Fibroblast of the aortic adventitia (primary cell): Measurements from ENCODE around the gene NPSR1. TPM values are rescaled to one million over a fixed set of nuclear protein-coding genes. Genes with fewer than 3 reads are reported as not detected.

Experiments
- DNase-seq: peaks from one replicate; pipeline ENCODE4 v3.0.0-alpha.2; 2010; ENCODE audit warnings: low read depth
- H3K4me3 ChIP-seq: 2 replicates; pipeline ENCODE4 v1.5.1; 2011; ENCODE audit warnings: low read depth, mild to moderate bottlenecking, control low read depth, low read length, moderate library complexity
- total RNA-seq: library from RNA; depleted of rRNA; stranded (reverse); fragments of >200 nt; gene quantifications from 2 replicates; pipeline ENCODE4 v1.2.3, GENCODE V29; 2012; ENCODE audit warnings: low replicate concordance
- TF ChIP-seq, protein P1 (sequence below): IDR thresholded peaks from 2 replicates; pipeline ENCODE4 v1.5.1; 2011; ENCODE audit warnings: mild to moderate bottlenecking, low read length, control low read depth, inconsistent platforms; ENCODE audit not compliant: insufficient read depth

Gene NPSR1
- total RNA-seq, 1 donor = not detected

GRCh38 chr7:34845666-34846361, 187.8 kb downstream of the NPSR1 start:
- TF ChIP-seq, protein P1, sequence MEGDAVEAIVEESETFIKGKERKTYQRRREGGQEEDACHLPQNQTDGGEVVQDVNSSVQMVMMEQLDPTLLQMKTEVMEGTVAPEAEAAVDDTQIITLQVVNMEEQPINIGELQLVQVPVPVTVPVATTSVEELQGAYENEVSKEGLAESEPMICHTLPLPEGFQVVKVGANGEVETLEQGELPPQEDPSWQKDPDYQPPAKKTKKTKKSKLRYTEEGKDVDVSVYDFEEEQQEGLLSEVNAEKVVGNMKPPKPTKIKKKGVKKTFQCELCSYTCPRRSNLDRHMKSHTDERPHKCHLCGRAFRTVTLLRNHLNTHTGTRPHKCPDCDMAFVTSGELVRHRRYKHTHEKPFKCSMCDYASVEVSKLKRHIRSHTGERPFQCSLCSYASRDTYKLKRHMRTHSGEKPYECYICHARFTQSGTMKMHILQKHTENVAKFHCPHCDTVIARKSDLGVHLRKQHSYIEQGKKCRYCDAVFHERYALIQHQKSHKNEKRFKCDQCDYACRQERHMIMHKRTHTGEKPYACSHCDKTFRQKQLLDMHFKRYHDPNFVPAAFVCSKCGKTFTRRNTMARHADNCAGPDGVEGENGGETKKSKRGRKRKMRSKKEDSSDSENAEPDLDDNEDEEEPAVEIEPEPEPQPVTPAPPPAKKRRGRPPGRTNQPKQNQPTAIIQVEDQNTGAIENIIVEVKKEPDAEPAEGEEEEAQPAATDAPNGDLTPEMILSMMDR = no peak
- no peak overlapping the region for H3K4me3 ChIP-seq
- DNase-seq = no peak

- TF ChIP-seq, protein P1 = no peak
- no peak for DNase-seq
- H3K4me3 ChIP-seq = no peak overlapping the region
These were observed 189.0 kb downstream of the NPSR1 start for GRCh38 chr7:34846976-34847375.

GRCh38 chr7:34848670-34849069, 190.7 kb downstream of the NPSR1 start:
- TF ChIP-seq, protein P1 = no peak
- no peak overlapping the region for H3K4me3 ChIP-seq
- no peak for DNase-seq

GRCh38 chr7:34849163-34849960, 191.3 kb downstream of the NPSR1 start:
- DNase-seq = no peak
- TF ChIP-seq, protein P1 = no peak
- no peak overlapping the region for H3K4me3 ChIP-seq

GRCh38 chr7:34849986-34850385, 192.0 kb downstream of the NPSR1 start:
- TF ChIP-seq, protein P1 = no peak
- H3K4me3 ChIP-seq = no peak overlapping the region
- no peak for DNase-seq

GRCh38 chr7:34850681-34851080, 192.7 kb downstream of the NPSR1 start:
- no peak for DNase-seq
- no peak overlapping the region for H3K4me3 ChIP-seq
- TF ChIP-seq, protein P1 = no peak
